Measurements from ENCODE around the gene VSTM2L. TPM values are rescaled to one million over a fixed set of nuclear protein-coding genes. Genes with fewer than 3 reads are reported as not detected.

The VSTM2L gene
- total and polyA plus RNA-seq, 2 of the 13 experiments (the other 11 are each of a cell fraction or from before 2014, with no cell fraction given) = not detected

DNA sequence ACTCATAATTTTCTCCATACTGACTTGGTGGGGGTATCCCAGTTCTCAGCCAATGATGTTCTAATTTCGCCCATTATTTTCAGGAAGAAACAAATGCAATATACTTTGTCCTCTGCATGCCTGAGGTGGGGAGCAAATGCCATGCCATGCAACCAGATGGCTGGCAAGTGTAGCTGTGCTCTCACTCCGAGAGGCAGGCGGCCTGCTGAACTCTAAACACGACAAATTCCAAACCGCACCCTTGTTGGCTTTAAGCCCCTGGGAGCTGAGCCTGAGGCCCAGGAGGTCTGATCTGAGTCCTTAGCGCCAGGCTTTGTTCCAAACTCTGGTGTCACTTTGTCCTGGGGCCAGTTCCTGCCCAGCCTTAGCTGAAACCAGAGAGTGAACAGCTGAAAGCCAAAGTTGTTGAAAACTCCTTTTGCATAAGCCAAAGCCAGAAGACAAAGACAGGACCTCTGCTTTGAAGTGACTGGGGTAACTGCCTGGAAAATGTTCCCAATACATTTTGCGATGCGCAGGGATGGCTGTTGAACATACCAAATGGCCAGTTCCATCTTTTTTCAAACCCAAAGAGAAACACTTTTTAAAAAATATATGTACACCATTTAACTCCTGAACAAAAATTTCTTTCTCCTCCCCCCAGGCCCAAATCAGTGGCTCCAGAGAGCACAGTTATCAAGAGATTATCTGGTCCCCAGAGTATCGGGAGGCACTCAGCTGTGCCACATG is 84.1 kb downstream of the VSTM2L start (continued):
- peak; percentile 20; the same call in 1 of the 2 replicates for TF ChIP-seq IKZF5 (CRISPR knock-in tag; IDR thresholded peaks at IDR 0.05)
- no peak for TF ChIP-seq TBL1XR1 (IDR thresholded peaks at IDR 0.05; ENCODE audit: borderline replicate concordance, low read length, partially characterized antibody)
- 0 out of 2 replicates have a peak, but pooled peaks have one; percentile 13 for TF ChIP-seq NFIC (IDR thresholded peaks at IDR 0.05; ENCODE audit: low read length)
- peak; percentile 71 for TF ChIP-seq ZFX (CRISPR knock-in tag; IDR thresholded peaks at IDR 0.05; ENCODE audit: low read depth)
- no peak for TF ChIP-seq E2F2 (CRISPR knock-in tag; IDR thresholded peaks at IDR 0.05; ENCODE audit: borderline replicate concordance)
- peak; percentile 77; the same call in 1 of the 2 replicates for TF ChIP-seq KMT2A (CRISPR knock-in tag; IDR thresholded peaks at IDR 0.05)
- peak; percentile 65; the same call in 1 of the 2 replicates for TF ChIP-seq TFAP4 (IDR thresholded peaks at IDR 0.05; ENCODE audit: borderline replicate concordance, low read depth)
- 0 out of 2 replicates have a peak, but pooled peaks have one; percentile 37 for TF ChIP-seq ZNF614 (CRISPR knock-in tag; IDR thresholded peaks at IDR 0.05; ENCODE audit: borderline replicate concordance)
- TF ChIP-seq, protein P1, sequence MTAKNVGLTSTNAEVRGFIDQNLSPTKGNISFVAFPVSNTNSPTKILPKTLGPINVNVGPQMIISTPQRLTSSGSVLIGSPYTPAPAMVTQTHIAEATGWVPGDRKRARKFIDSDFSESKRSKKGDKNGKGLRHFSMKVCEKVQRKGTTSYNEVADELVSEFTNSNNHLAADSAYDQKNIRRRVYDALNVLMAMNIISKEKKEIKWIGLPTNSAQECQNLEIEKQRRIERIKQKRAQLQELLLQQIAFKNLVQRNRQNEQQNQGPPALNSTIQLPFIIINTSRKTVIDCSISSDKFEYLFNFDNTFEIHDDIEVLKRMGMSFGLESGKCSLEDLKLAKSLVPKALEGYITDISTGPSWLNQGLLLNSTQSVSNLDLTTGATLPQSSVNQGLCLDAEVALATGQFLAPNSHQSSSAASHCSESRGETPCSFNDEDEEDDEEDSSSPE (CRISPR knock-in tag; IDR thresholded peaks at IDR 0.05) = 0 out of 2 replicates have a peak, but pooled peaks have one; percentile 4
- TF ChIP-seq ZNF292 (CRISPR knock-in tag; IDR thresholded peaks at IDR 0.05; ENCODE audit: borderline replicate concordance, low read depth) = peak; percentile 77; the same call in 1 of the 2 replicates
- TF ChIP-seq, protein P2, sequence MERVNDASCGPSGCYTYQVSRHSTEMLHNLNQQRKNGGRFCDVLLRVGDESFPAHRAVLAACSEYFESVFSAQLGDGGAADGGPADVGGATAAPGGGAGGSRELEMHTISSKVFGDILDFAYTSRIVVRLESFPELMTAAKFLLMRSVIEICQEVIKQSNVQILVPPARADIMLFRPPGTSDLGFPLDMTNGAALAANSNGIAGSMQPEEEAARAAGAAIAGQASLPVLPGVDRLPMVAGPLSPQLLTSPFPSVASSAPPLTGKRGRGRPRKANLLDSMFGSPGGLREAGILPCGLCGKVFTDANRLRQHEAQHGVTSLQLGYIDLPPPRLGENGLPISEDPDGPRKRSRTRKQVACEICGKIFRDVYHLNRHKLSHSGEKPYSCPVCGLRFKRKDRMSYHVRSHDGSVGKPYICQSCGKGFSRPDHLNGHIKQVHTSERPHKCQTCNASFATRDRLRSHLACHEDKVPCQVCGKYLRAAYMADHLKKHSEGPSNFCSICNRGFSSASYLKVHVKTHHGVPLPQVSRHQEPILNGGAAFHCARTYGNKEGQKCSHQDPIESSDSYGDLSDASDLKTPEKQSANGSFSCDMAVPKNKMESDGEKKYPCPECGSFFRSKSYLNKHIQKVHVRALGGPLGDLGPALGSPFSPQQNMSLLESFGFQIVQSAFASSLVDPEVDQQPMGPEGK (CRISPR knock-in tag; IDR thresholded peaks at IDR 0.05) = peak; percentile 62
- 0 out of 2 replicates have a peak, but pooled peaks have one; percentile 24 for TF ChIP-seq SOX5 (CRISPR knock-in tag; IDR thresholded peaks at IDR 0.05; ENCODE audit: borderline replicate concordance)
- TF ChIP-seq ZNF589 (CRISPR knock-in tag; conservative IDR thresholded peaks at IDR 0.05) = no peak
- TF ChIP-seq ZNF17 (CRISPR knock-in tag; IDR thresholded peaks at IDR 0.05) = no peak
- TF ChIP-seq GLI4 (CRISPR knock-in tag; IDR thresholded peaks at IDR 0.05; ENCODE audit: borderline replicate concordance) = 0 out of 2 replicates have a peak, but pooled peaks have one; percentile 57
- no peak for TF ChIP-seq ZNF468 (CRISPR knock-in tag; IDR thresholded peaks at IDR 0.05)
- 0 out of 2 replicates have a peak, but pooled peaks have one; percentile 36 for TF ChIP-seq ETV6 (CRISPR knock-in tag; conservative IDR thresholded peaks at IDR 0.05)
- TF ChIP-seq HBP1 (CRISPR knock-in tag; IDR thresholded peaks at IDR 0.05; ENCODE audit: low read depth) = no peak
- TF ChIP-seq HDAC2 (CRISPR knock-in tag; IDR thresholded peaks at IDR 0.05) = peak; percentile 60
- TF ChIP-seq ZSCAN29 (CRISPR knock-in tag; conservative IDR thresholded peaks at IDR 0.05) = peak; percentile 51; the same call in 1 of the 2 replicates
- TF ChIP-seq TEAD3 (CRISPR knock-in tag; optimal IDR thresholded peaks at IDR 0.05; ENCODE audit: borderline replicate concordance) = peak; percentile 83

Measured in HepG2 (cell line).